IMR-90 (cell line): ENCODE data around the gene GNG7. TPM values are rescaled to one million over a fixed set of nuclear protein-coding genes. Genes with fewer than 3 reads are reported as not detected.

Experiments
- ATAC-seq: fragments of 200-7000 bp; cut with Tn5 transposase; 2 replicates; pipeline ENCODE4 v1.9.1; 2020; ENCODE audit warnings: low read depth, mild to moderate bottlenecking, moderate library complexity
- BruUV-seq: library from RNA; stranded (reverse); fragments of 400-500 nt; replicated peaks from 2 replicates; lab custom pipeline; 2021; lab: Mats Ljungman, UMichigan
- CTCF ChIA-PET: fragments of 300-600 bp; formaldehyde crosslinking; extraction: SDS; loops from one replicate; lab custom pipeline; 2021; ENCODE audit warnings: antibody characterized with exemption; lab: Yijun Ruan, JAX
- POLR2A ChIA-PET: fragments of 300-600 bp; sonication (Branson Sonifier 250); formaldehyde crosslinking; loops from one replicate; lab custom pipeline; 2022; ENCODE audit warnings: antibody characterized with exemption; ENCODE audit not compliant: unreplicated experiment; lab: Charles Lee
- DNase-seq: peaks from one replicate; pipeline ENCODE4 v3.0.0; 2013
- H2AFZ ChIP-seq: replicated peaks from 2 replicates; pipeline ENCODE3; 2013; ENCODE audit warnings: low read length, mild to moderate bottlenecking; ENCODE audit not compliant: poor library complexity
- H2AK5ac ChIP-seq: 2 replicates; pipeline ENCODE4 v1.6.1; 2013; ENCODE audit warnings: low read depth, low read length, inconsistent platforms
- H2AK9ac ChIP-seq: replicated peaks from 2 replicates; pipeline ENCODE3; 2013; ENCODE audit warnings: mild to moderate bottlenecking, low read depth, low read length, moderate library complexity; ENCODE audit not compliant: poor library complexity
- H2BK120ac ChIP-seq: 2 replicates; pipeline ENCODE4 v1.6.1; 2013; ENCODE audit warnings: low read depth, low read length, inconsistent platforms
- H2BK15ac ChIP-seq: 3 replicates; pipeline ENCODE4 v1.6.1; 2013; ENCODE audit warnings: low read depth, low read length, inconsistent platforms
- H2BK20ac ChIP-seq: 2 replicates; pipeline ENCODE4 v1.6.1; 2013; ENCODE audit warnings: low read depth, mild to moderate bottlenecking, inconsistent platforms, low read length, moderate library complexity
- H2BK5ac ChIP-seq: 2 replicates; pipeline ENCODE4 v1.6.1; 2013; ENCODE audit warnings: mild to moderate bottlenecking, low read depth, low read length, inconsistent platforms; ENCODE audit not compliant: poor library complexity, severe bottlenecking
- H3K14ac ChIP-seq: replicated peaks from 2 replicates; pipeline ENCODE4 v1.6.1; 2013; ENCODE audit warnings: low read depth, low read length, inconsistent platforms
- H3K18ac ChIP-seq: 2 replicates; pipeline ENCODE4 v1.6.1; 2013; ENCODE audit warnings: low read depth, low read length, control low read depth
- H3K23ac ChIP-seq: 2 replicates; pipeline ENCODE4 v1.6.1; 2013; ENCODE audit warnings: low read depth, low read length, inconsistent platforms
- H3K27ac ChIP-seq: 2 replicates; pipeline ENCODE4 v1.5.1; 2013; ENCODE audit warnings: mild to moderate bottlenecking, control low read depth, low read length; ENCODE audit not compliant: insufficient read depth
- H3K27me3 ChIP-seq: 2 replicates; pipeline ENCODE4 v1.6.1; 2013; ENCODE audit warnings: low read length; ENCODE audit not compliant: control insufficient read depth, insufficient read depth
- H3K36me3 ChIP-seq: 2 replicates; pipeline ENCODE4 v1.6.1; 2013; ENCODE audit warnings: low read length, mixed read lengths; ENCODE audit not compliant: control insufficient read depth, insufficient read depth
- H3K4ac ChIP-seq: 2 replicates; pipeline ENCODE4 v1.6.1; 2013; ENCODE audit warnings: low read depth, low read length, inconsistent platforms
- H3K4me1 ChIP-seq: 2 replicates; pipeline ENCODE4 v1.6.1; 2013; ENCODE audit warnings: low read length, mixed read lengths; ENCODE audit not compliant: control insufficient read depth, insufficient read depth
- H3K4me2 ChIP-seq: 2 replicates; pipeline ENCODE4 v1.6.1; 2013; ENCODE audit warnings: low read depth, mild to moderate bottlenecking, control low read depth, low read length, moderate library complexity
- H3K4me3 ChIP-seq: 2 replicates; pipeline ENCODE4 v1.5.1; 2013; ENCODE audit warnings: low read depth, mild to moderate bottlenecking, control low read depth, low read length, moderate library complexity; ENCODE audit not compliant: insufficient read depth
- H3K56ac ChIP-seq: 2 replicates; pipeline ENCODE4 v1.6.1; 2013; ENCODE audit warnings: low read length, inconsistent platforms; ENCODE audit not compliant: insufficient read depth; ENCODE audit errors: extremely low read depth
- H3K79me1 ChIP-seq, 2 experiments: 2 replicates each; pipeline ENCODE4 v1.6.1; 2013; ENCODE audit warnings: low read length in 2 of 2, inconsistent platforms in 1 of 2, low read depth in 1 of 2
- H3K9ac ChIP-seq: 2 replicates; pipeline ENCODE4 v1.6.1; 2013; ENCODE audit warnings: low read depth, low read length, control low read depth
- H3K9me1 ChIP-seq: 2 replicates; pipeline ENCODE4 v1.6.1; 2013; ENCODE audit warnings: low read length, inconsistent platforms; ENCODE audit not compliant: insufficient read depth
- H3K9me3 ChIP-seq: 2 replicates; pipeline ENCODE4 v1.6.1; 2013; ENCODE audit warnings: low read length; ENCODE audit not compliant: control insufficient read depth, insufficient read depth
- H4K20me1 ChIP-seq: 2 replicates; pipeline ENCODE4 v1.6.1; 2013; ENCODE audit warnings: low read length, inconsistent platforms; ENCODE audit not compliant: insufficient read depth
- H4K5ac ChIP-seq: 2 replicates; pipeline ENCODE4 v1.6.1; 2013; ENCODE audit warnings: mild to moderate bottlenecking, low read depth, low read length, control low read depth
- H4K8ac ChIP-seq, 2 experiments: 2 replicates each; pipeline ENCODE4 v1.6.1; 2013; ENCODE audit warnings: low read depth in 2 of 2, low read length in 2 of 2, control low read depth in 1 of 2, inconsistent platforms in 1 of 2
- H4K91ac ChIP-seq: 2 replicates; pipeline ENCODE4 v1.6.1; 2013; ENCODE audit warnings: low read depth, low read length, inconsistent platforms; ENCODE audit not compliant: insufficient read depth
- BHLHE40 ChIP-seq: fragments of 150-350 bp; IDR thresholded peaks from 2 replicates; pipeline ENCODE4 v1.6.1; 2016; ENCODE audit warnings: mild to moderate bottlenecking, low read depth, low read length
- CEBPB ChIP-seq: IDR thresholded peaks from 2 replicates; pipeline ENCODE4 v1.6.1; 2012; ENCODE audit warnings: low read depth, low read length, improper control_type of control experiment
- CHD1 ChIP-seq: IDR thresholded peaks from 2 replicates; pipeline ENCODE4 v1.6.1; 2012; ENCODE audit warnings: low read depth, low read length, improper control_type of control experiment
- FOS ChIP-seq: fragments of 150-350 bp; IDR thresholded peaks from 2 replicates; pipeline ENCODE4 v1.6.1; 2016; ENCODE audit warnings: low read depth, low read length
- MAFK ChIP-seq: IDR thresholded peaks from 2 replicates; pipeline ENCODE4 v1.6.1; 2012; ENCODE audit warnings: low read depth, low read length, improper control_type of control experiment
- MAZ ChIP-seq: IDR thresholded peaks from 2 replicates; pipeline ENCODE4 v1.6.1; 2012; ENCODE audit warnings: low read depth, mild to moderate bottlenecking, low read length, improper control_type of control experiment, moderate library complexity, borderline replicate concordance
- MXI1 ChIP-seq: IDR thresholded peaks from 2 replicates; pipeline ENCODE4 v1.6.1; 2012; ENCODE audit warnings: low read depth, mild to moderate bottlenecking, low read length, moderate library complexity, borderline replicate concordance
- NFE2L2 ChIP-seq: fragments of 150-350 bp; IDR thresholded peaks from 2 replicates; pipeline ENCODE4 v1.6.1; 2016; ENCODE audit warnings: low read depth, mild to moderate bottlenecking, low read length
- POLR2A ChIP-seq: IDR thresholded peaks from 2 replicates; pipeline ENCODE4 v1.6.1; 2012; ENCODE audit warnings: mild to moderate bottlenecking, low read depth, low read length
- RCOR1 ChIP-seq: IDR thresholded peaks from 2 replicates; pipeline ENCODE4 v1.6.1; 2012; ENCODE audit warnings: mild to moderate bottlenecking, low read length, improper control_type of control experiment; ENCODE audit not compliant: insufficient replicate concordance
- RFX5 ChIP-seq: IDR thresholded peaks from 2 replicates; pipeline ENCODE4 v1.8.0; 2012; ENCODE audit warnings: low read depth, mild to moderate bottlenecking, low read length, moderate library complexity
- SMC3 ChIP-seq: fragments of 150-350 bp; IDR thresholded peaks from 2 replicates; pipeline ENCODE4 v1.6.1; 2016; ENCODE audit warnings: low read depth, mild to moderate bottlenecking, antibody characterized with exemption, low read length, moderate library complexity
- WGBS, 2 experiments: methylation state at CpG; one replicate each; pipeline versions ENCODE4 v1.1.5 to v1.1.7; 2013; ENCODE audit warnings: missing lambda C conversion rate in 2 of 2; ENCODE audit not compliant: insufficient read length in 1 of 2; ENCODE audit errors: extremely low coverage in 2 of 2; 5-methylcytosine and 5-hydroxymethylcytosine counted together
- dilution Hi-C: fragments of 300-500 bp; cut with HindIII; formaldehyde crosslinking; loops from one replicate; pipeline ENCODE4 v1.14.3; 2018; ENCODE audit warnings: low sequenced_read_pairs; ENCODE audit not compliant: unreplicated experiment
- in situ Hi-C: fragments of 300-500 bp; cut with MboI; formaldehyde crosslinking; loops from 3 replicates; pipeline ENCODE4 v1.14.3; 2019; ENCODE audit warnings: low sequenced_read_pairs, inconsistent platforms, mixed read lengths
- intact Hi-C: fragments of 100-400 bp; cut with micrococcal nuclease; formaldehyde crosslinking; loops from 2 replicates; pipeline ENCODE4 v1.10.0; 2022
- polyA plus RNA-seq, 3 experiments: library from polyadenylated mRNA; depleted of rRNA; stranded (reverse); fragments of >200 nt; gene quantifications; 2 replicates each; pipeline ENCODE4 v1.2.3, GENCODE V29; 2012; ENCODE audit warnings: low replicate concordance in 1 of 3
- total RNA-seq: library from RNA; depleted of rRNA; stranded (reverse); fragments of >200 nt; gene quantifications from 2 replicates; pipeline ENCODE4 v1.2.3, GENCODE V29; 2012
- TF ChIP-seq, protein P1 (sequence below): conservative IDR thresholded peaks from 2 replicates; pipeline ENCODE4 v1.5.1; 2012; ENCODE audit warnings: mild to moderate bottlenecking, low read depth, low read length, improper control_type of control experiment
- TF ChIP-seq, protein P2 (sequence below): fragments of 150-350 bp; IDR thresholded peaks from 2 replicates; pipeline ENCODE4 v1.6.1; 2016; ENCODE audit warnings: low read depth, mild to moderate bottlenecking, low read length, moderate library complexity, borderline replicate concordance

GNG7 gene
- total and polyA plus RNA-seq, 2 of the 4 experiments (the other 2 are of a cell fraction) = under 0.01 to 0.21 TPM

DNA sequence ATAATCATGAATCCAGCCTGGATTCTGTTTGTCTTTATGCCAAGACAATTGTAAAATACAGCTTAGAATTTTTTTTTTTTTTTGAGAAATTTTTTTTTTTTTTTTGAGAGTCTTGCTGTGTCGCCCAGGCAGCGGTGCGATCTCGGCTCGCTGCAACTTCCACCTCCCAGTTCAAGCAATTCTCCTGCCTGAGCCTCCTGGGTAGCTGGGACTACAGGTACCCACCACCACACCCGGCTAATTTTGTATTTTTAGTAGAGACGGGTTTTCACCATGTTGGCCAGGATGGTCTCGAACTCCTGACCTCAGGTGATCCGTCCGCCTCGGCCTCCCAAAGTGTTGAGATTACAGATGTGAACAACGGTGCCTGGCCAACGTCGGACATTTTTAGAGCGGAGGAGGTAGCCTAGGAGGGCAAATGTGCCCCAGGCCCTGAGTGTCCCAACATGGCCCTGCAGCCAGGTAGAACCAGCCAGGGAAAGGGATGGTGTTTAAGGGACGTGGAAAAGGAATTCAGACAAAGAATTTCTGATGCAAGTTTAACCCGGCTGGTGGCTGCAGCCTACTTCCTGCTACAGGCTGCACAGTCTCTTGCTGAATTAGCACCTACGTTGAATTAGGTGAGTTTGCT, 89.8 kb downstream of the GNG7 start:
- no peak overlapping the region for H2BK120ac ChIP-seq
- no peak overlapping the region for H4K91ac ChIP-seq
- WGBS, 2 experiments = 73% methylated on average over 10 of the region's 18 CpGs; no CpG with 5 or more reads in 1 of the 2 experiments
- H3K27me3 ChIP-seq = peaks cover 6% of the 10 kb centered on the region
- H3K14ac ChIP-seq = no peak overlapping the region
- intact Hi-C loops = loop anchor here (5.0 kb wide), 2 partner anchors 285 to 375 kb away; partner anchors contain the start of genes LSM7, PLEKHJ1, SF3A2 and SPPL2B
- H3K79me1 ChIP-seq = peaks cover 0 to 1% of the 10 kb centered on the region in 2 experiments; a peak in 1 of 4 replicates
- H4K5ac ChIP-seq = no peak overlapping the region
- no peak overlapping the region for H3K9ac ChIP-seq
- no peak overlapping the region for H2BK15ac ChIP-seq
- no peak overlapping the region for H4K8ac ChIP-seq
- in situ Hi-C loops = loop anchor here (5.0 to 10.0 kb wide), 2 partner anchors 140 to 338 kb away; no protein-coding TSS in a partner anchor
- H3K9me3 ChIP-seq = peaks cover 3% of the 10 kb centered on the region; the same call in 1 of the 2 replicates
- TF ChIP-seq POLR2A = no peak
- TF ChIP-seq CHD1 = no peak
- no peak for TF ChIP-seq RCOR1
- no peak for TF ChIP-seq NFE2L2
- no peak for TF ChIP-seq BHLHE40
- TF ChIP-seq FOS = no peak
- TF ChIP-seq MXI1 = no peak
- no peak for TF ChIP-seq RFX5
- no peak for TF ChIP-seq MAZ
- TF ChIP-seq CEBPB = no peak
- TF ChIP-seq SMC3 = no peak
- TF ChIP-seq, protein P1, sequence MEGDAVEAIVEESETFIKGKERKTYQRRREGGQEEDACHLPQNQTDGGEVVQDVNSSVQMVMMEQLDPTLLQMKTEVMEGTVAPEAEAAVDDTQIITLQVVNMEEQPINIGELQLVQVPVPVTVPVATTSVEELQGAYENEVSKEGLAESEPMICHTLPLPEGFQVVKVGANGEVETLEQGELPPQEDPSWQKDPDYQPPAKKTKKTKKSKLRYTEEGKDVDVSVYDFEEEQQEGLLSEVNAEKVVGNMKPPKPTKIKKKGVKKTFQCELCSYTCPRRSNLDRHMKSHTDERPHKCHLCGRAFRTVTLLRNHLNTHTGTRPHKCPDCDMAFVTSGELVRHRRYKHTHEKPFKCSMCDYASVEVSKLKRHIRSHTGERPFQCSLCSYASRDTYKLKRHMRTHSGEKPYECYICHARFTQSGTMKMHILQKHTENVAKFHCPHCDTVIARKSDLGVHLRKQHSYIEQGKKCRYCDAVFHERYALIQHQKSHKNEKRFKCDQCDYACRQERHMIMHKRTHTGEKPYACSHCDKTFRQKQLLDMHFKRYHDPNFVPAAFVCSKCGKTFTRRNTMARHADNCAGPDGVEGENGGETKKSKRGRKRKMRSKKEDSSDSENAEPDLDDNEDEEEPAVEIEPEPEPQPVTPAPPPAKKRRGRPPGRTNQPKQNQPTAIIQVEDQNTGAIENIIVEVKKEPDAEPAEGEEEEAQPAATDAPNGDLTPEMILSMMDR = no peak
- TF ChIP-seq, protein P2, sequence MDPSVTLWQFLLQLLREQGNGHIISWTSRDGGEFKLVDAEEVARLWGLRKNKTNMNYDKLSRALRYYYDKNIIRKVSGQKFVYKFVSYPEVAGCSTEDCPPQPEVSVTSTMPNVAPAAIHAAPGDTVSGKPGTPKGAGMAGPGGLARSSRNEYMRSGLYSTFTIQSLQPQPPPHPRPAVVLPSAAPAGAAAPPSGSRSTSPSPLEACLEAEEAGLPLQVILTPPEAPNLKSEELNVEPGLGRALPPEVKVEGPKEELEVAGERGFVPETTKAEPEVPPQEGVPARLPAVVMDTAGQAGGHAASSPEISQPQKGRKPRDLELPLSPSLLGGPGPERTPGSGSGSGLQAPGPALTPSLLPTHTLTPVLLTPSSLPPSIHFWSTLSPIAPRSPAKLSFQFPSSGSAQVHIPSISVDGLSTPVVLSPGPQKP = no peak
- TF ChIP-seq MAFK = no peak
- no peak overlapping the region for H2BK20ac ChIP-seq
- H3K56ac ChIP-seq = no peak overlapping the region
- H3K36me3 ChIP-seq = no peaks in the 10 kb centered on the region
- no peak overlapping the region for H3K4me3 ChIP-seq
- no peak overlapping the region for H3K23ac ChIP-seq
- POLR2A ChIA-PET = interaction anchor here (0.6 to 1.0 kb wide), 2 partner anchors 136 to 338 kb away, joined by 3 to 4 read pairs; no protein-coding TSS in a partner anchor
- no peak overlapping the region; the same call in 1 of the 2 replicates for H2AK5ac ChIP-seq
- H2AK9ac ChIP-seq = no peak overlapping the region
- H3K9me1 ChIP-seq = no peaks in the 10 kb centered on the region
- H3K4me1 ChIP-seq = no peaks in the 10 kb centered on the region
- DNase-seq (no peak), ATAC-seq (no peak)
- no peak overlapping the region for H3K4ac ChIP-seq
- H3K4me2 ChIP-seq = no peak overlapping the region
- H4K20me1 ChIP-seq = no peaks in the 10 kb centered on the region
- no peak overlapping the region for H2BK5ac ChIP-seq
- CTCF ChIA-PET = interaction anchor here (0.6 to 1.5 kb wide), 3 partner anchors 31 to 135 kb away, joined by 3 to 4 read pairs (median 4); no protein-coding TSS in a partner anchor
- BruUV-seq = no TSS peak
- H2AFZ ChIP-seq = no peak overlapping the region
- H3K27ac ChIP-seq = no peak overlapping the region
- no peak overlapping the region for H3K18ac ChIP-seq
- dilution Hi-C loops = no loop called here
